GM21360 (cell line): ENCODE data around the gene MACROD2.
A peak's percentile ranks its signal among the peaks of the same experiment; 100 is the strongest.
"Not testable (repeated sequence)": the region's sequence is repeated elsewhere in the genome, so short reads cannot be mapped to it uniquely, and the experiment has no call there.

Experiments used
- ATAC-seq: cut with Tn5 transposase; IDR thresholded peaks from one replicate; pipeline ENCODE4 v1.9.1; 2021; ENCODE audit warnings: mild to moderate bottlenecking, moderate library complexity; ENCODE audit not compliant: unreplicated experiment

The MACROD2 gene

DNA sequence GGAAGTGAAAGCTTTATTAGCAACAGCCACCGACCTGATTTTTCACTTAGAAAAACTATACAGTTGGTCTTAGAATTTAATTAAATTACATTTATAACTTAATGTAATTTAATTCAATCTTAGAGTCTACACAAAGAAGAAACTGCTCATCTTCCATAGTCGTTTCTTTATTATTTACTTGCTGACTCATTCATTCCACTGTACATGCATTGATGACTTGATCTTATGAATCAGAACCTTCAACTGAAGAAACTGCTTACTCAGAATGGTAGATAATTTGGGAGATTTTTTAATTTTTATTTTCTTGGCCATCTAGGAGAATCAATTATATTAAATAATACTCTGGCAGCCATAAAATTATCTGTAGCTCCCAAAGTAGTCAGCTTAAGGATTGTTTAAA is 1363.7 kb downstream of the MACROD2 start:
- ATAC-seq: no peak

GRCh38 chr20:15362849-15363248 is 1367.5 kb downstream of the MACROD2 start:
- ATAC-seq: no peak

DNA sequence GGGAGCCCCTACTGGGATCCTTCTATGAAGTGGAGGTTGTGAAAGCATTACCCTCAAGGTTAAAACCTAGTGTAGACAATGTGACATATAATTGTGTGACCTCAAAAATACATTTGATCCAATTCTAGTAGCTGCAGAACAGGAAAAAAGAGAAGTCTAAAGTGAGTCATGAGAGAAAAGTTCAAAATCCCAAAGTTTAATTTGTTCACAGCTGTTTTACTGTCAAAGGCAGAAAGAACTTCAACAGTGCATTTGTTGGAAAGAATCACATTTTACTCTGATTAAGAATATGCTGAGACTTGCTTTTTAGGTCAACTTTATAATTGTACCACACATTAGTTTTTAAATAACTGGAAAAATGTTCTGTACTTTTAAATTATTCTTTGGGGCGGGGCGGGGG is 1369.5 kb downstream of the MACROD2 start:
- ATAC-seq: no peak

DNA sequence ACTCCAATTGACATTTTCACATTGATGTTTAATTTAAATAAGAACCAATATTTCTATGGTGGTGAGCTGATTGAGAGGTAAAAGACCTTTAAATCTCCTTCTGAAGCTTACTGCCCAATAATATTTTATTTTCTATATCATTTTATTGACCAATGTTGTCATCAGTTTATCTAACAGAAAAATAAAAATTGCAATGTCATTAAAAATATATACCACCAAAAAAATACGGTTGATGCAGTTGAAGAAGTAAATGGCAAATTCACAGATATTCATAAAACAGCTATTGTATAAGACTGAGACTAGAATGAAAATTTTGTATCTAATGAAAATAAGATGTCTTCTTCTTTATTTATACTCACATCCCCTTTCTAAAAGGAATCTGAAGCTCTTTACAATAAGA is 1375.1 kb downstream of the MACROD2 start:
- ATAC-seq: no peak

- no peak for ATAC-seq
These were observed 1379.4 kb downstream of the MACROD2 start for GRCh38 chr20:15374682-15375081.

DNA sequence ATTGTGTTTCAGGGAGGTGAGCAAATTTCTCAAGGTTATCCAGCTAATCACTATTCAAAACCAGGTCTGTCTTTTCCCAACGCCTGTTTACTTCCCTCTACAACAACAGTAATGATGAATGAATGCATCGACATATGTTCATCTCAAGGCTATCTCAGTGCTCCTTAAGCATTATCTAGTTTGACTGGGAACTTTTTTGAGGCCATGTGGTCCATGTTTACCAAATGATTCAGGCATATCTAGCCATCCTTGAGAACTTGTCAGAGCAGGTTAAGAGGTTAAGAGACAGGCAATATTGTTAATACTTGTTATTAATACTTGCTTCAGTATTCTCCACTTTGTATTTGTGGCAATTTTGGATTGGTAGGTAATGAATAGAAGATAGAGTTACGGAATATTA is 1380.5 kb downstream of the MACROD2 start:
- ATAC-seq: no peak

DNA sequence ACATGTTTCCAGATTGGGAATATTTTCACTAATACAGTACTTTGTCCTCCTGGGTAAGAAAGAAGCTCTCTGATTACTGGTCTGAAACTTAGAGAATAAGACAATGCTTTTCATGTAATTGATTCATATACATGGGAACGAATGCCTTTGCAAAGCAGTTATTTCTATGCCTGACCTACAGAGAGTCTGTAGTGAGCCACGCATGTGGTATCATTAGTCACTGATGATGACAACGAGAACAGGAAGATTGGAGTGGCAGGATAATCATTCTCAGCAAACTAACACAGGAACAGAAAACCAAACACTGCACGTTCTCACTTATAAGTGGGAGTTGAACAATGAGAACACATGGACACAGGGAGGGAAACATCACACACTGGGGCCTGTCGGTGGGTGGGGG is 1382.3 kb downstream of the MACROD2 start:
- ATAC-seq: not testable (repeated sequence)

- no peak for ATAC-seq
These were observed 1382.8 kb downstream of the MACROD2 start for GRCh38 chr20:15378151-15378550.

DNA sequence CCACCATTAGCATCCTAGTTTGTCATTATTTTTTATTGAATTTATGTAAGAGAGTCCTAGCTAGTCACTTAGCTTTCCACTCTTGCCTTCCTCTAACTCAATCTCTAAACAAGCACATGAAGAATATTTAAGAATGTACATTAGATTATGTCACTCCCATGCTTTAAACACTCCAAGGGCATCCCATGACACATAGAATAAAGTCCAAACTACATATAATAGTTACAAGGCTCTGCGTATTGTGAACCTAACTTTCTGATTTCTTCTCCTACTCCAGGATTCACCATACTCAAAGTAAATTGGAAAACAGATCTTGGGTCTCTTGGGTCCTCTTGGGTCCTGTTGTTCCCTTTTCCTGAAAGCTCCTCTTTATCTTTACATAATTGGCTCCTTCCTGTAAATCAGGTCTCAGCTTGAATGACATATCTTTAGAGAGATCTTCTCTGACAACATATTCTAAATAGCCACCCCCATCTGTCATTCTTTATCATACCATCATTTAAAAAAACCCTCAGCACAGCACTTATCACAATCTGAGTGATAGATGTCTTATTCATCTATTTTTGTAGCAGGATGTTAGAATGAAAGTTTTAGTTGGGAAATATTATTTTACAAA is 1384.5 kb downstream of the MACROD2 start:
- no peak for ATAC-seq

GRCh38 chr20:15380770-15381169 is 1385.5 kb downstream of the MACROD2 start:
- peak; percentile 72 for ATAC-seq

DNA sequence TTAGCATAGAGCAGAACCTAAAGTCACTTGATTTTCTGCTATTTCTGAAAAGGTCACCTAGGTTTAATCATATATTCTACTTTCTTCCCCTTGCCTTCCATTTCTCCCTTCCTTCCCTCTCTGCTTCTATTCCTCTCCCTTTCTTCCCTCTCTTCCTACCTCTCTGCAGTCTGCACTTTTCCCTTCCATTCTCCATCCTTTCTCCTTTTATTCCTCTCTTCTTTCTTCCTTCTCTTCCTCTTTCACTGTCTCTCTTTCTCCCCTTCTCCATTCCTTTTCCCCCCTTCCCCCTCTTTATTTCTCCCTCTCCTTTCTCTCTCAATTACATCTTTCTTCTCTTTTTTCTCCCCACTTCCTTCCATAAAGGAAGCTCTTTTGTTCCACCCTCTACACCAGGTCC is 1391.9 kb downstream of the MACROD2 start:
- ATAC-seq: no peak

DNA sequence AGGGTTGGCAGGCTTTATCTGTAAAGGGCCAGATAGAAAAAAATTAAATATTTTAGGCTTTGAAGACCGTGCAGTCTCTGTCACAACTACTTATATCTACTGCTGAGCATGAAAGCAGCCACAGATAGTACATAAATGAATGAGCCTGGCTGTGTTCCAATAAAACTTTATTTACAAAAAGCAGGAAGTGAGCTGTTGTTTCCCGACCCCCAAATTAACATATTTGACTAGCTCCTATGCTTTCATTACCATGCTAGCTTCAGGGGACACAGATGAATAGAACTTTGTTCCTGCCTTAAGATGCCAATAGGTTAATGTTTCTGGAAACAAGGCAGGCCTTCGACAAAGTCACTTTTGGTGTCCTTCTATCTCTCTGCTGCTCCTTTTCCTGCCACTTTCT is 1400.1 kb downstream of the MACROD2 start:
- no peak for ATAC-seq

DNA sequence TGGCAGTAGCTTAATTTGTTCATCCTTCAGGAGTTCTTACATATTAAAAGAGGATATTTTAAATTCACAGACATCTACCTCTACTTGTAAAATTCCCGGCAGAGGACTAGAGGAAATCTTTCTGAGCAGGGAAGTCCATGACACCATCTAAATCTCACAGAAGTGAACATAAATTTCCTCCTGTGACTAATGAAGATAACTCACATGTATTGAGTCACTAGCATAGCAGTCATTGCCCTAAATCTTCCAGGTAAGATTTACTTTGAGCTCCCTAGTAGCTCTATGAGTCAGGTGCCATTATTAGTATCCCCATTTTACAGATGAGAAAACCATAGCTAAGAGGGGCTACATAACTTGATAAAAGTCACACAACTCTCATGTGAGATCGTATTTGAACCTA is 1400.7 kb downstream of the MACROD2 start:
- no peak for ATAC-seq

DNA sequence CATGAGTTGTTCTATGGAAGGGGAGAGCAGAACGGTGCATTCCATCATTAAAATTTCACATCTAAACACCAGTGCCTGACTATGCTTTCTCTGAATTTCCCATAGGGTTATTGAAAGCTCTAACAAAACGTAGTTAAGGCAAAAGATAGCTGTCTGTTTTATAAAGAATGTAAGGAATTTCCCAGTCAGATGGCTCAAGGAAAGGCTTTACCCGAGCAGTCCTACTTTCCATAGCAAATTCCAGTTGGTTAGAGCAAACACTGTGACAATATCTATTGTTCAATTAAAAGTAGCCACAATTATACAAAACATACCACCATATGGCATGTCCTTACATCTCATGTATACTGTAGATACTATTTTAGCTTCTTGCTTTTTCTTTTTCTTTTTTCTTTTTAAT is 1401.6 kb downstream of the MACROD2 start:
- ATAC-seq: no peak

- ATAC-seq: no peak
These were observed 1404.5 kb downstream of the MACROD2 start for GRCh38 chr20:15399781-15400180.

- no peak for ATAC-seq
These were observed 1410.8 kb downstream of the MACROD2 start for GRCh38 chr20:15406072-15406471.

- no peak for ATAC-seq
These were observed 1416.5 kb downstream of the MACROD2 start for GRCh38 chr20:15411781-15412180.

DNA sequence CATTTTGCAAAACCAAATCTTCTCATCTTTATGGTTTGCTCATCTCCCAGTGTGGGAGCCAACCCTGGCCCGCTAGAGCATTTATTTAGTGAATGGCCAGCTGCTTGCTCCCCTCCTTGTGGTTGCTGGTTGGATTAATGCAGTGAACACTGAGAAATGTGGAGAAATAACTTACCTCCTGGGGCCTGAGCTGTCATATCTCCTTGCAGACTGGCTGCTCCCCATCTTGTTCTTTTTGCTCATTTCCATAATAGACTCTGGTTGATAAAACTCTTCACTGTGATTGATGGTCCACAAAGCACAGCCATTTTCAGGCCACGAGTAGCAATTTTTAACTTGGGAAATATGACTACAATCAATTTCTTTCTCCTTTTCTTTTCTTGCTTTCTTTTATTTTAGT is 1420.6 kb downstream of the MACROD2 start:
- ATAC-seq: no peak

DNA sequence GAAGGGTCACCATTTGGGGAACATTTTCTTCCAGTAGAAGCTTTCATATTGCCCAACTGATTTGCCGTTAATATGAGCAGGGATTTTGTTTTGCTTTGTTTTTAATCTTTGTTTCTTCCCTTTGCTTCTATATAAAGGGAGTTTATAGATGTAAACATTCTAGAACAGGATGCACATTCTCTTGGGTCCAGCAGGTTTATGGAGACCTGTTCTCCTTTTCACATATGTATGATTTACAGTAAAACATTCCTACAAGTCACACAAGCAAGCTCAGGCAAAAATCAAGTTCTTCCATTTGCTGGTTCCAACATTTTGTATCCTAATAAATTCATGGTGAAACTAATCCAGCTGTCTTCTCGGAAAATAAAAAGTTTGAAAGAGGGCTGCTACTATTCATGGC is 1424.5 kb downstream of the MACROD2 start:
- no peak for ATAC-seq

DNA sequence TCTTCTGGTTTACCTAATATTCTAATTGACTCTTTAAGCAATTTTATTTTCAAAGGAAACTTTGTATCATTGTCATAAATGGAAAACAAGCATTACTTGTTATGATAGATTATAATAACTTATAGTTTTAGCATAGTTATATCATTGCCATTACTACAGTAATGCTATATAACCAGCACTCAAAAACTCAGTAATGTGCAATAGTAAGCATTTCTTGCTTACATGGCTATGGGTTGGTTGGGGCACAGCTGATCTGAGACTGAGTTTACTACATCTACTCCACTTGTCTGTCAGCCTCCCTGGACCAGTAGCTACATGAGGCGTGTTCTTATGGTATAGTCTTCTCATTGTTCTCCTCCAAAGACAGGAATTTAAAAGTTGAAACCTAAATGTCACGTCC is 1427.7 kb downstream of the MACROD2 start:
- no peak for ATAC-seq

DNA sequence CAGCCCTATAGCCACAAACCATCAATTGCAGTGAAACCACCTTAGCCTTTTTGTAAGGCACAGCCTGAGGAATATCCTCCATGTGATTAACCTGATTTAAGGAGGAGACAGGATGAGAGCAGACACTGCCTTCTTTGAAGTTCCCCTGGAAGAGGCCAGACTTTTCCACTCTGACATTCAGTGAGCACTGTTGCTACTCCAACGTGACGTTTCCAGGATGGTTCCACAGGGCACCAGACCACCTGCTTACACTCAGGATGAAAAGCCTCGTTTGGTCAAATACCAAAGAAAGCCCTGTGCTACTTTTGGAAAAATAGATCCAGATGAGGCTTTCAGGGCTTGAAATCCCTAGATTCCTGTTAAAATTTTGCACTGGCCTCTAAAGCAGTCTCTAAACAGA is 1444.2 kb downstream of the MACROD2 start:
- ATAC-seq: no peak

DNA sequence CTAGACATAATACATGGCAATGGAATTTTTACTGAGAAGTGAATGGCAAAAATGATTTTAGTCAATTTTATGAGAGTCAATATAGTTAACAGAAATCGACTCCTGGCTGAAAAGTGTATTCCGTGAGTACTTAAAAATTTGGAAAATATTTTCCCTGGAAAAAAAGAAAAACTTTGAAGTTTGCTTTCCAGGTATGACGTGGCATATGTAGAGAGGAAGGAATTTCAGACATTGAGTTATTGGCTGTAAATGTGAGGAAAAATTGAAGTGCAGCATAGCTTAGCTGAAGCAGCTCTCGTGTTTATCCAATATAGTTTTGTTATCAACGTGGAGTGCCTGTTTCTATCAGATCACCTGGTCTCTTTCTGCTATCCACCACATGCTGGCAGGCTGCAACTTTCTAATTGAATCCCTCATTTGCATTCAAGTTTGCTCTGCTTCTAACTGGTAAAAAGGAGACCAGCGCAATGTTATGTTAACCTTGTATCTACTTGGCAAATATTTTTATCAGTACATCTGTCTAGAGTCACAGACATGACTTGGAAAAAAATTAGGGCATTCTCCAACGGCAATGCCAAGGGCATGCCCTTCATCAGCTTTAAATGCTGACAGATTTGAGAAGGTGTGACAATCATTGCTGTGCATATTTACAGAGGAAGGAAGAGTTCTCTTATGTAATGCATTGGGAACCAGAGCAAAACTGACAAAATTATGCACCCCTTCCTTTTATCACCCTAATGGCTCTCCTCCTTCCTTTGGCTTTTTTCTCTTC is 1444.9 kb downstream of the MACROD2 start:
- ATAC-seq: no peak
